Activated T-helper 1 cell treated with Interleukin-2 at 50 U/mL for 16 hours (primary cell): Measurements from ENCODE around the gene IRS1.

Source experiments
- DNase-seq: peaks from one replicate; pipeline ENCODE4 v3.0.0-alpha.2; 2020; ENCODE audit warnings: low read depth

The IRS1 gene

GRCh38 chr2:226813148-226813701 is 13.6 kb upstream of the IRS1 start:
- DNase-seq, result no peak

- DNase-seq, result no peak
Measured at GRCh38 chr2:226803410-226803809, 3.8 kb upstream of the IRS1 start.

GRCh38 chr2:226802573-226802972 is 3.0 kb upstream of the IRS1 start:
- no peak for DNase-seq

- DNase-seq, result peak; percentile 48
Measured at GRCh38 chr2:226800941-226801784, 1.5 kb upstream of the IRS1 start.

- DNase-seq, result no peak
Measured at GRCh38 chr2:226799976-226800940, 638 bp upstream of the IRS1 start.

GRCh38 chr2:226798422-226799210 is 1.0 kb downstream of the IRS1 start:
- DNase-seq, result no peak

GRCh38 chr2:226797989-226798421 is 1.6 kb downstream of the IRS1 start:
- no peak for DNase-seq

GRCh38 chr2:226797289-226797988 is 2.2 kb downstream of the IRS1 start:
- no peak for DNase-seq

GRCh38 chr2:226796840-226797288 is 2.8 kb downstream of the IRS1 start:
- DNase-seq, result no peak

GRCh38 chr2:226796012-226796839 is 3.4 kb downstream of the IRS1 start:
- no peak for DNase-seq

GRCh38 chr2:226795281-226796011 is 4.2 kb downstream of the IRS1 start:
- DNase-seq, result no peak

- DNase-seq, result no peak
Measured at GRCh38 chr2:226794751-226795171, 4.9 kb downstream of the IRS1 start.

GRCh38 chr2:226794196-226794661 is 5.4 kb downstream of the IRS1 start:
- no peak for DNase-seq

- no peak for DNase-seq
Measured at GRCh38 chr2:226793646-226794045, 6.0 kb downstream of the IRS1 start.

GRCh38 chr2:226792155-226792881 is 7.3 kb downstream of the IRS1 start:
- no peak for DNase-seq

- DNase-seq, result peak; percentile 89
Measured at GRCh38 chr2:226791487-226792081, 8.0 kb downstream of the IRS1 start.

- DNase-seq, result peak; percentile 45
Measured at GRCh38 chr2:226791056-226791486, 8.5 kb downstream of the IRS1 start.

GRCh38 chr2:226790431-226790830 is 9.2 kb downstream of the IRS1 start:
- DNase-seq, result no peak
